HepG2 (cell line): ENCODE measurements around the gene AP3D1. TPM values are rescaled to one million over a fixed set of nuclear protein-coding genes. Genes with fewer than 3 reads are reported as not detected.

ENCODE experiments used
- CBX5 ChIP-seq: sonication (generic); formaldehyde crosslinking; IDR thresholded peaks from 2 replicates; pipeline ENCODE4 v1.4.0; 2020; ENCODE audit warnings: missing genetic modification reagents, borderline replicate concordance
- FOSL1 ChIP-seq: sonication (generic); formaldehyde crosslinking; IDR thresholded peaks from 2 replicates; pipeline ENCODE4 v1.9.0; 2021; ENCODE audit warnings: missing genetic modification reagents, borderline replicate concordance
- LCORL ChIP-seq, 2 experiments: fragments of 450-650 bp in 1 of 2; sonication (generic) in 1 of 2; formaldehyde crosslinking in 1 of 2; IDR thresholded peaks; 2 replicates each; pipeline versions ENCODE4 v1.5.0 to v1.6.1; 2017 to 2020; ENCODE audit warnings: antibody characterized with exemption in 1 of 2, missing genetic modification reagents in 1 of 2
- NR1H2 ChIP-seq: sonication (generic); formaldehyde crosslinking; IDR thresholded peaks from 2 replicates; pipeline ENCODE4 v1.8.1; 2022; ENCODE audit warnings: low read depth, missing genetic modification reagents, borderline replicate concordance
- PAWR ChIP-seq: sonication (generic); formaldehyde crosslinking; IDR thresholded peaks from 2 replicates; pipeline ENCODE4 v1.4.0; 2020; ENCODE audit warnings: missing genetic modification reagents, mild to moderate bottlenecking, borderline replicate concordance
- PRPF4 ChIP-seq: fragments of 200-400 bp; formaldehyde crosslinking; IDR thresholded peaks from 2 replicates; pipeline ENCODE4 v1.6.1; 2016; ENCODE audit warnings: low read length, low read depth; ENCODE audit not compliant: poor library complexity, severe bottlenecking
- RAD21 ChIP-seq: fragments of 450-650 bp; formaldehyde crosslinking; IDR thresholded peaks from 2 replicates; pipeline ENCODE4 v1.5.0; 2020; ENCODE audit warnings: mild to moderate bottlenecking
- ZMYM4 ChIP-seq: sonication (generic); formaldehyde crosslinking; IDR thresholded peaks from 2 replicates; pipeline ENCODE4 v1.8.1; 2023; ENCODE audit warnings: mild to moderate bottlenecking, missing genetic modification reagents
- ZNF138 ChIP-seq: sonication (generic); formaldehyde crosslinking; IDR thresholded peaks from 2 replicates; pipeline ENCODE4 v1.5.0; 2020; ENCODE audit warnings: mild to moderate bottlenecking, low read depth, missing genetic modification reagents
- ZNF142 ChIP-seq: sonication (generic); formaldehyde crosslinking; IDR thresholded peaks from 2 replicates; pipeline ENCODE4 v1.4.0; 2020; ENCODE audit warnings: missing genetic modification reagents
- ZNF260 ChIP-seq: sonication (generic); formaldehyde crosslinking; IDR thresholded peaks from 2 replicates; pipeline ENCODE4 v1.4.0; 2020; ENCODE audit warnings: missing genetic modification reagents, low read depth, mild to moderate bottlenecking, borderline replicate concordance
- ZNF430 ChIP-seq: sonication (generic); formaldehyde crosslinking; IDR thresholded peaks from 2 replicates; pipeline ENCODE4 v1.9.0; 2021; ENCODE audit warnings: mild to moderate bottlenecking, missing genetic modification reagents
- ZNF605 ChIP-seq: sonication (generic); formaldehyde crosslinking; IDR thresholded peaks from 2 replicates; pipeline ENCODE4 v1.8.0; 2022; ENCODE audit warnings: mild to moderate bottlenecking, missing genetic modification reagents
- ZNF784 ChIP-seq: sonication (generic); formaldehyde crosslinking; IDR thresholded peaks from 2 replicates; pipeline ENCODE4 v1.5.1; 2020; ENCODE audit warnings: missing genetic modification reagents, mild to moderate bottlenecking, borderline replicate concordance
- polyA plus RNA-seq, 8 experiments: library from polyadenylated mRNA; depleted of rRNA in 3 of 8; stranded (reverse) in 7 of 8; unstranded in 1 of 8; fragments of >200 nt; fragmentation: Illumina TruSeq in 4 of 8; extraction: Trizol in 4 of 8; gene quantifications; 2 replicates each; pipeline versions ENCODE4 v1.2.1 to v1.2.3, GENCODE V29; 2011 to 2016; ENCODE audit warnings: low read depth in 4 of 8, missing spikeins in 1 of 8, mixed read lengths in 1 of 8; ENCODE audit not compliant: insufficient read depth in 1 of 8
- total RNA-seq, 5 experiments: library from RNA; depleted of rRNA; stranded (reverse); fragments of >200 nt; fragmentation: Illumina TruSeq; extraction: Trizol; gene quantifications; 2 replicates each; pipeline ENCODE4 v1.2.3, GENCODE V29; 2016; ENCODE audit warnings: low read depth in 1 of 5
- TF ChIP-seq, protein P1 (sequence below): sonication (generic); formaldehyde crosslinking; IDR thresholded peaks from 2 replicates; pipeline ENCODE4 v1.5.1; 2020; ENCODE audit warnings: missing genetic modification reagents, mild to moderate bottlenecking, borderline replicate concordance

Gene AP3D1
- total and polyA plus RNA-seq, 2 of the 13 experiments (the other 11 are each of a cell fraction or from before 2014, with no cell fraction given): 68.0 to 82.6 TPM

GRCh38 chr19:2059422-2060201, 91.8 kb downstream of the AP3D1 start (continued):
- TF ChIP-seq ZNF784 (CRISPR knock-in tag) (peak; percentile 59; the same call in 1 of the 2 replicates), ZNF260 (no peak), PAWR (no peak), LCORL (IDR thresholded peaks at IDR 0.05) (no peak), LCORL (CRISPR knock-in tag; IDR thresholded peaks at IDR 0.05) (peak; percentile 98), FOSL1 (no peak; the same call in 1 of the 2 replicates), ZNF142 (CRISPR knock-in tag) (no peak), ZMYM4 (peak; percentile 49; the same call in 1 of the 2 replicates), RAD21 (CRISPR knock-in tag) (peak; percentile 58), ZNF138 (no peak), NR1H2 (CRISPR knock-in tag) (no peak), ZNF430 (CRISPR knock-in tag) (peak; percentile 61), CBX5 (peak; percentile 86; the same call in 1 of the 2 replicates), PRPF4 (no peak), ZNF605 (CRISPR knock-in tag) (0 out of 2 replicates have a peak, but pooled peaks have one; percentile 47)
- TF ChIP-seq, protein P1, sequence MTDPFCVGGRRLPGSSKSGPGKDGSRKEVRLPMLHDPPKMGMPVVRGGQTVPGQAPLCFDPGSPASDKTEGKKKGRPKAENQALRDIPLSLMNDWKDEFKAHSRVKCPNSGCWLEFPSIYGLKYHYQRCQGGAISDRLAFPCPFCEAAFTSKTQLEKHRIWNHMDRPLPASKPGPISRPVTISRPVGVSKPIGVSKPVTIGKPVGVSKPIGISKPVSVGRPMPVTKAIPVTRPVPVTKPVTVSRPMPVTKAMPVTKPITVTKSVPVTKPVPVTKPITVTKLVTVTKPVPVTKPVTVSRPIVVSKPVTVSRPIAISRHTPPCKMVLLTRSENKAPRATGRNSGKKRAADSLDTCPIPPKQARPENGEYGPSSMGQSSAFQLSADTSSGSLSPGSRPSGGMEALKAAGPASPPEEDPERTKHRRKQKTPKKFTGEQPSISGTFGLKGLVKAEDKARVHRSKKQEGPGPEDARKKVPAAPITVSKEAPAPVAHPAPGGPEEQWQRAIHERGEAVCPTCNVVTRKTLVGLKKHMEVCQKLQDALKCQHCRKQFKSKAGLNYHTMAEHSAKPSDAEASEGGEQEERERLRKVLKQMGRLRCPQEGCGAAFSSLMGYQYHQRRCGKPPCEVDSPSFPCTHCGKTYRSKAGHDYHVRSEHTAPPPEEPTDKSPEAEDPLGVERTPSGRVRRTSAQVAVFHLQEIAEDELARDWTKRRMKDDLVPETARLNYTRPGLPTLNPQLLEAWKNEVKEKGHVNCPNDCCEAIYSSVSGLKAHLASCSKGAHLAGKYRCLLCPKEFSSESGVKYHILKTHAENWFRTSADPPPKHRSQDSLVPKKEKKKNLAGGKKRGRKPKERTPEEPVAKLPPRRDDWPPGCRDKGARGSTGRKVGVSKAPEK (CRISPR knock-in tag): no peak
